Tibial nerve (tissue), 4 donors: ENCODE measurements around the gene CRTC3. TPM values are rescaled to one million over a fixed set of nuclear protein-coding genes. Genes with fewer than 3 reads are reported as not detected.
"Not testable (repeated sequence)": the region's sequence is repeated elsewhere in the genome, so short reads cannot be mapped to it uniquely, and the experiment has no call there.

Experiments used
- DNase-seq, 2 donors: peaks; one replicate each; pipeline ENCODE4 v3.0.0-alpha.2; 2019; ENCODE audit warnings: low spot score in 2 of 2
- H3K27ac ChIP-seq, 4 donors: fragments of 200-600 bp; sonication (generic) in 3 of 4; one replicate each; pipeline ENCODE4 v1.5.1; 2017 to 2019; ENCODE audit warnings: mild to moderate bottlenecking in 1 of 4
- H3K27me3 ChIP-seq, 2 donors: fragments of 200-600 bp; sonication (generic) in 1 of 2; one replicate each; pipeline versions ENCODE4 v1.5.1 to v1.6.0; 2017 to 2019
- H3K36me3 ChIP-seq, 3 donors: fragments of 200-600 bp; sonication (generic); one replicate each; pipeline ENCODE4 v1.5.1; 2018 to 2019
- H3K4me1 ChIP-seq, 4 donors: fragments of 200-600 bp; sonication (generic) in 3 of 4; one replicate each; pipeline ENCODE4 v1.5.1; 2017 to 2019
- H3K4me3 ChIP-seq, 4 donors: fragments of 200-600 bp; sonication (generic) in 3 of 4; one replicate each; pipeline ENCODE4 v1.5.1; 2017 to 2019; ENCODE audit warnings: mild to moderate bottlenecking in 1 of 4, moderate library complexity in 1 of 4
- H3K9me3 ChIP-seq, 4 donors: fragments of 200-600 bp; sonication (generic) in 3 of 4; one replicate each; pipeline ENCODE4 v1.5.1; 2017 to 2019
- CTCF ChIP-seq, 5 experiments: fragments of 200-600 bp in 3 of 5; fragments of 450-650 bp in 2 of 5; sonication (generic) in 3 of 5; IDR thresholded peaks; one replicate each; pipeline ENCODE4 v1.5.1; 2016 to 2019; ENCODE audit warnings: antibody characterized with exemption in 5 of 5, mild to moderate bottlenecking in 3 of 5, moderate library complexity in 2 of 5
- EP300 ChIP-seq, 2 donors: sonication (generic); formaldehyde crosslinking; IDR thresholded peaks; one replicate each; pipeline ENCODE4 v1.6.1; 2017; ENCODE audit warnings: antibody characterized with exemption in 2 of 2, mild to moderate bottlenecking in 1 of 2
- POLR2A ChIP-seq, 2 donors: fragments of 450-650 bp; IDR thresholded peaks; one replicate each; pipeline ENCODE4 v1.6.1; 2017; ENCODE audit warnings: antibody characterized with exemption in 2 of 2, mild to moderate bottlenecking in 2 of 2, moderate library complexity in 2 of 2
- WGBS, 2 donors: methylation state at CpG; one replicate each; pipeline ENCODE4 v1.1.5; 2018; 5-methylcytosine and 5-hydroxymethylcytosine counted together
- total RNA-seq, 4 donors: library from RNA; depleted of rRNA; stranded (reverse); fragments of >200 nt; gene quantifications; one replicate each; pipeline ENCODE4 v1.1.0, GENCODE V29; 2016

The CRTC3 gene
- total RNA-seq, 4 donors from 2014 or later, result 52.7 to 63.7 (median 60.6) TPM

- H3K4me1 ChIP-seq, result peaks cover 0 to 28% (median 16%) of the 10 kb centered on the region in 4 donors
- H3K27ac ChIP-seq, result peak overlapping the region; percentile 78 to 91 (median 84)
- TF ChIP-seq CTCF (IDR thresholded peaks at IDR 0.05) (peak; percentile 89 to 96 (median 91)), POLR2A (IDR thresholded peaks at IDR 0.05) (no peak), EP300 (IDR thresholded peaks at IDR 0.05) (peak; percentile 91 to 96)
- 4 to 8% methylated on average over 14 of the region's 14 CpGs for WGBS, 2 donors
- H3K36me3 ChIP-seq, result peaks cover 0 to 12% (median 4%) of the 10 kb centered on the region in 3 donors
- DNase-seq, result peak; percentile 76 to 90
- peaks cover 0 to 2% (median 0%) of the 10 kb centered on the region in 4 donors for H3K9me3 ChIP-seq
- H3K4me3 ChIP-seq, result no peak overlapping the region
- no peaks in the 10 kb centered on the region for H3K27me3 ChIP-seq
Observed at GRCh38 chr15:90648137-90649070, 118.7 kb downstream of the CRTC3 start.

GRCh38 chr15:90650117-90650955, 120.6 kb downstream of the CRTC3 start:
- Histone ChIP-seq H3K4me3 (no peak overlapping the region), H3K9me3 (no peaks in the 10 kb centered on the region), H3K4me1 (peaks cover 0 to 28% (median 16%) of the 10 kb centered on the region in 4 donors), H3K27ac (peak overlapping the region in 1 of 4 donors; percentile 86), H3K36me3 (no peaks in the 10 kb centered on the region), H3K27me3 (no peaks in the 10 kb centered on the region)
- no peak for DNase-seq
- TF ChIP-seq POLR2A (IDR thresholded peaks at IDR 0.05) (no peak), CTCF (IDR thresholded peaks at IDR 0.05) (no peak)
- 67 to 70% methylated on average over 8 of the region's 8 CpGs for WGBS, 2 donors

GRCh38 chr15:90650956-90651689, 121.4 kb downstream of the CRTC3 start:
- peaks cover 0 to 28% (median 16%) of the 10 kb centered on the region in 4 donors for H3K4me1 ChIP-seq
- H3K36me3 ChIP-seq, result no peaks in the 10 kb centered on the region
- TF ChIP-seq CTCF (IDR thresholded peaks at IDR 0.05) (no peak), POLR2A (IDR thresholded peaks at IDR 0.05) (no peak), EP300 (IDR thresholded peaks at IDR 0.05) (no peak)
- no peak for DNase-seq
- H3K27me3 ChIP-seq, result no peaks in the 10 kb centered on the region
- H3K4me3 ChIP-seq, result no peak overlapping the region
- H3K9me3 ChIP-seq, result no peaks in the 10 kb centered on the region
- WGBS, 2 donors, result 90 to 94% methylated on average over 13 to 14 of the region's 14 CpGs
- peak overlapping the region in 1 of 4 donors; percentile 7 for H3K27ac ChIP-seq

- Histone ChIP-seq H3K36me3 (no peaks in the 10 kb centered on the region), H3K4me1 (peaks cover 0 to 7% (median 4%) of the 10 kb centered on the region in 4 donors), H3K27me3 (no peaks in the 10 kb centered on the region), H3K27ac (peak overlapping the region in 1 of 4 donors; percentile 56), H3K4me3 (no peak overlapping the region), H3K9me3 (no peaks in the 10 kb centered on the region)
- TF ChIP-seq CTCF (IDR thresholded peaks at IDR 0.05), result no peak
- TF ChIP-seq POLR2A (IDR thresholded peaks at IDR 0.05), result no peak
- TF ChIP-seq EP300 (IDR thresholded peaks at IDR 0.05), result no peak
- 71 to 74% methylated on average over 12 of the region's 12 CpGs for WGBS, 2 donors
- no peak for DNase-seq
Observed at GRCh38 chr15:90654233-90655136, 124.8 kb downstream of the CRTC3 start.

- H3K4me3 ChIP-seq, H3K27me3 ChIP-seq, H3K27ac ChIP-seq, H3K9me3 ChIP-seq, DNase-seq, H3K36me3 ChIP-seq: not testable (repeated sequence)
- WGBS, 2 donors, result 67 to 70% methylated on average over 7 of the region's 7 CpGs
- peaks cover 0 to 19% (median 7%) of the 10 kb centered on the region in 4 donors for H3K4me1 ChIP-seq
Observed at GRCh38 chr15:90657520-90658172, 127.9 kb downstream of the CRTC3 start.
